Measurements from ENCODE around the gene DOCK4.

DNA sequence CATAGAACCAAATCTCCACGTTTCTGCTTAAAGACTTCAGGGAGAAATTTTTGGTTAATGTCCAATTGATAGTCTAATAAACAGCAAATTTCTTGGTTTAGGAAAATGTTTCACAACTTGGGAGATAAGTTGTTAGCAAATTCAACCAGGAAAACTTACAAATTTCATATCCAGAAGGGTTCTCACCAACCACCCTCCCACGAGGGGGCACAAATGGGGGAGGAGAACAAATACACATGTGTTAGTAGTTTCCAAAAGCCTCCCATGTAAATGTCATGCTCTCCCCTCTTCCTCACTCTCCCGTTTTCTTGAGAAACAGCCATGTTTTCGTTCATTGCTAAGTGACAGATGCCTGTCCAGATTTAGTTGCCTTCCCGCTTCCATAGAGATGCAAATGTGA, 10.5 kb downstream of the DOCK4 start:
- TF ChIP-seq, protein P1, sequence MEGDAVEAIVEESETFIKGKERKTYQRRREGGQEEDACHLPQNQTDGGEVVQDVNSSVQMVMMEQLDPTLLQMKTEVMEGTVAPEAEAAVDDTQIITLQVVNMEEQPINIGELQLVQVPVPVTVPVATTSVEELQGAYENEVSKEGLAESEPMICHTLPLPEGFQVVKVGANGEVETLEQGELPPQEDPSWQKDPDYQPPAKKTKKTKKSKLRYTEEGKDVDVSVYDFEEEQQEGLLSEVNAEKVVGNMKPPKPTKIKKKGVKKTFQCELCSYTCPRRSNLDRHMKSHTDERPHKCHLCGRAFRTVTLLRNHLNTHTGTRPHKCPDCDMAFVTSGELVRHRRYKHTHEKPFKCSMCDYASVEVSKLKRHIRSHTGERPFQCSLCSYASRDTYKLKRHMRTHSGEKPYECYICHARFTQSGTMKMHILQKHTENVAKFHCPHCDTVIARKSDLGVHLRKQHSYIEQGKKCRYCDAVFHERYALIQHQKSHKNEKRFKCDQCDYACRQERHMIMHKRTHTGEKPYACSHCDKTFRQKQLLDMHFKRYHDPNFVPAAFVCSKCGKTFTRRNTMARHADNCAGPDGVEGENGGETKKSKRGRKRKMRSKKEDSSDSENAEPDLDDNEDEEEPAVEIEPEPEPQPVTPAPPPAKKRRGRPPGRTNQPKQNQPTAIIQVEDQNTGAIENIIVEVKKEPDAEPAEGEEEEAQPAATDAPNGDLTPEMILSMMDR (IDR thresholded peaks at IDR 0.05), result no peak
- TF ChIP-seq POLR2A (IDR thresholded peaks at IDR 0.05) (no peak), POLR2AphosphoS5 (IDR thresholded peaks at IDR 0.05) (no peak)
